DND-41 (cell line): ENCODE results near the gene PBX3.

Source experiments
- CTCF ChIP-seq: IDR thresholded peaks from 2 replicates; pipeline ENCODE4 v1.5.1; 2012; ENCODE audit warnings: borderline replicate concordance, low read length, moderate library complexity, mild to moderate bottlenecking; ENCODE audit not compliant: poor library complexity, severe bottlenecking; ENCODE audit errors: extremely low read depth
- EZH2 ChIP-seq: IDR thresholded peaks from 3 replicates; pipeline ENCODE4 v1.6.1; 2012; ENCODE audit warnings: borderline replicate concordance, low read depth, mild to moderate bottlenecking, moderate library complexity, low read length, inconsistent platforms; ENCODE audit not compliant: severe bottlenecking

- TF ChIP-seq CTCF (no peak), EZH2 (no peak)
These were observed 159.0 kb downstream of the PBX3 start for GRCh38 chr9:125906144-125906543.
